Fibroblast of the conjunctiva (primary cell): Measurements from ENCODE around the gene CX3CL1.
"Not testable (repeated sequence)": the region's sequence is repeated elsewhere in the genome, so short reads cannot be mapped to it uniquely, and the experiment has no call there.

Experiments used
- DNase-seq: peaks from one replicate; pipeline ENCODE4 v3.0.0-alpha.2; 2010; ENCODE audit warnings: low read depth

Gene CX3CL1

DNA sequence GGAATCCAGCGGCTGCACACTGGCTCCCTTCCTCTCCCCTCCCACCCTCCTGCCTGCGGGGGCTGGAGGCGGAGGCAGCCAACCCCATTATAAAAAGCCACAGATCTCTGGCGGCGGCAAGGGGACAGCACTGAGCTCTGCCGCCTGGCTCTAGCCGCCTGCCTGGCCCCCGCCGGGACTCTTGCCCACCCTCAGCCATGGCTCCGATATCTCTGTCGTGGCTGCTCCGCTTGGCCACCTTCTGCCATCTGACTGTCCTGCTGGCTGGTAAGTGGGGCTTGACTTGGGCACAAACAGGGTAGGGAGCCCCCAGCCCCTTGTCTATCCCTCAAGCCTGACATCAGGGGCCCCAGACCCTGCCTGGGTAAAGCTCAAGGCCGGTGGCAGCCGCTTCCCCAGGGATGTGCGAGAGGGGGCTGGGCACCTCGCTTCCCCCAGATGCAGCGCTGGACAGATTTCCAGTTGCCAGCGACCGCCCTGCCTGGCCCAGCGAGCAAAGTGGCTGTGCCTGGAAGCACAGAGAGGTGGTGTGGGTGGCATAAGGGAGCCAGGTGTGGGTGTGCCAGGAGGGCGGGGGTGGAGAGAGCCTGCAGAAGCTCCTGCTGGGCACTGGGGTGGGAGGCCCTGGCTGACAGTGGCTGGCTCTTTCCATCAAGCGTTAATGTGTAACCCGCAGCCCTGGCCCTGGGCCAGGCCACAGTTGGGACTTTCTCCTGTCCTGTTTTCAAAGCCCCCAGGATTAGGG lies at the start of gene CX3CL1:
Gene CX3CL1 (plus strand): TSS at position 119 of the 745 bp plus-strand sequence. CDS start 79 bp downstream, at position 198.
- no peak for DNase-seq

GRCh38 chr16:57324749-57325148 lies 47.5 kb upstream of the CX3CL1 start:
- DNase-seq = no peak

GRCh38 chr16:57325458-57325857 lies 46.8 kb upstream of the CX3CL1 start:
- peak; percentile 16 for DNase-seq

- DNase-seq = no peak
Measured at GRCh38 chr16:57329718-57330327, 42.5 kb upstream of the CX3CL1 start.

GRCh38 chr16:57331355-57331754 lies 40.9 kb upstream of the CX3CL1 start:
- DNase-seq = no peak

DNA sequence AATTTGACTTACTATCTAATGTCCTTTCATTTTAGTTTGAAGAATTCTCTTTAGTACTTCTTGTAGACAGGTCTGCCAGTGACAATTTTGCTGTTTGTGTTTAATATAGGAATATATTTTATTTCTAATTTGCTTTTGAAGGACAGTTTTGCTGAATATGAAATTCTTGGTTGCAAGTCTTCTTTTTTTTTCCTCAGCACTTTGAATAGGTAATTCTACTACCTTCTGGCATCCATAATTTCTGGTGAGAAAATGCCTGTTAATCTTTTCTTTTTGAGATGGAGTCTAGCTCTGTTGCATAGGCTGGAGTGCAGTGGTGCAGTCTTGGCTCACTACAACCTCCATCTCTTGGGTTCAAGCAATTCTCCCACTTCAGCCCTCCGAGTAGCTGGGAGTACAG lies 38.9 kb upstream of the CX3CL1 start:
- no peak for DNase-seq

- DNase-seq = no peak
Measured at GRCh38 chr16:57335366-57335765, 36.9 kb upstream of the CX3CL1 start.

- DNase-seq = no peak
Measured at GRCh38 chr16:57341062-57341440, 31.2 kb upstream of the CX3CL1 start.

DNA sequence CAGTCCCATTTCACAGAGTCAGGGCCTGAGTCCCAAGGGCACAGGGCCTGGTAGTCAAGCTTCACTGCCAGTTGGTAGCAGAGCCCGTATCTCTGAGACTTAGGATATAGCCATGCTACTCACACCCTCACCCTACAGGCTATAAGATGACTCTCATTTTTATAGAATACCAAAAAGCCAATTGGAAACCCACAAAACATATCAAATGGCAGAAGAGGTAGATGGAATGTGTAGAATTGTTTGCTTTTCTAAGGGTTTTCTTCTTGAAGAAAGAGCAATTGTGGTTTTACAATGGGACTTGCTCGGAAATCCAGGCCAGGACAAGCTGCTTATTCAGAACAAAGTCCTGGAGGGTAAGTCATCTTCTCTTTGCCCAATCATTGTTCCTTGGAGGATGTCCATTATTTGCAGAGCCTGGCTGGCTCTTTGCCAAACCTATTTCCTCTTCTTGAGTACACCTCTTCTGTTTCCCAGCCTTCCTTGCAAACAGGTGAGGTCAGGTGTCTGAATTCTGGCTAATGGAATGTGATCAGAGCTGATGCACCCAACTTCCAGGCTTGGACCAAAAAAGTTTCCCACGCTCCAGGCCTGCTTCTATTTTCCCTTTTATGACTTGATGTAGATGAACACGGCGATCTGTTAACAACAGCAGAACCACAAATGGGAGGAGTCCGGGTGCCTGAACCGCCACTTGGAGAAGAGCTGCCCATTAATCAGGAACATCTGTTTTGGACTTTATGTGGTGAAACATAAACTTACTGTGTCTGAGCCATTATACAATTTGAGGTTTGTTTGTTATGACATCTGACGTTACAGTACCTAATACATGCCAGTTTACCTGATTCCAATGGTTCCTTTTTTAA lies 30.6 kb upstream of the CX3CL1 start:
- DNase-seq = peak; percentile 81

GRCh38 chr16:57342606-57343005 lies 29.7 kb upstream of the CX3CL1 start:
- not testable (repeated sequence) for DNase-seq

DNA sequence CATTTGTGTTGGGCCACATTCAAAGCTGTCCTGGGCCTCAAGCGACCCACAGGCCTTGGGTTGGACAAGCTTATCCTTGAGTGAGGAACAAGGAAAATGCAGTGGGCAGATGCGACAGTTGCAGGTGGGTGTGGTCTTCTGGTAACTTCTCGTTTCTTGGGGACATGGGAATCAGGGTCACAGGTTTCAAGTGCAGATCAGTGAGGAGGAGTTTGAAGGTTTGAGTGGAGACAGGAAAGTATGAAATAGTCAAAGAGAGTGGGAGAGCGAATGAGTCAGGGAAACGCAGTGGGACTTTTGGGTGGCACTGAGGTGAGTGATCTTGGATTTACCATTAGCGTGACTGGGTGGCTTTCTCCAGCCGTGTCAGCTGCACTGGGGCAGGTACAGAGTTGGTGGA lies 29.1 kb upstream of the CX3CL1 start:
- no peak for DNase-seq

- DNase-seq = not testable (repeated sequence)
Measured at GRCh38 chr16:57344094-57344493, 28.2 kb upstream of the CX3CL1 start.

DNA sequence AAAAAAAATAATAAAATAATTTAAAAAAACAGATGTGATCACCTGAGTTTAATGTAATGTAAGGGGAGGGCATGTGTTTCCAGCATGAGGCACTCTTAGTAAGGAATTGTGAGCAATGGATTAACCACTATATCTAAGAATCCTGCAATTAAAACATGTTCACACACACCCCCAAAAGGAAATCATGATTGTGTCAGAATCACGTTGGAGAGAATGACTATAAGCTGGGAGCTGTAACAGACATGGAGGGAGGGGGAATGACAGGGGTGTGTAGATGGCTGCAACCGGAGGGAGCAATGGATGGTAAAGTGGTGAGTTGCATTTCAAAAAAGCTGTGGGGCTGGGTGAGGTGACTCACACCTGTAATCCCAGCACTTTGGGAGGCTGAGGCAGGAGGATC lies 27.3 kb upstream of the CX3CL1 start:
- no peak for DNase-seq

GRCh38 chr16:57345666-57346204 lies 26.6 kb upstream of the CX3CL1 start:
- DNase-seq = no peak

DNA sequence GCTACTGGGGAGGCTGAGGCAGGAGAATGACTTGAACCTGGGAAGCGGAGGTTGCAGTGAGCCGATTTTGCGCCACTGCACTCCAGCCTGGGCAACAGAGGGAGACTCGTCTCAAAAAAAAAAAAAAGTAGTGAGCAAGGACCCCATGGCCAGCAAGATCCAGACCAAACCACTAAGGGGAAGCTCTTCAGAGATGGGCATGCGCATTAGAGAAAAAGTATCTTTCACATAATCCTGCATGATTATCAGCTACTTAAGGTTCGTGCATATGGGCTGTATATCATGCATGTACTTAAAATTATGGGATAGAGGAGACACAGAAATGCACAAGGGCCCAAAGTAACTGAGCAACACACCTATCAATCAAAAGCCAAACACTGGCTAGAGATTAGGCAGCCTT lies 24.4 kb upstream of the CX3CL1 start:
- no peak for DNase-seq

GRCh38 chr16:57348327-57348726 lies 24.0 kb upstream of the CX3CL1 start:
- DNase-seq = no peak

DNA sequence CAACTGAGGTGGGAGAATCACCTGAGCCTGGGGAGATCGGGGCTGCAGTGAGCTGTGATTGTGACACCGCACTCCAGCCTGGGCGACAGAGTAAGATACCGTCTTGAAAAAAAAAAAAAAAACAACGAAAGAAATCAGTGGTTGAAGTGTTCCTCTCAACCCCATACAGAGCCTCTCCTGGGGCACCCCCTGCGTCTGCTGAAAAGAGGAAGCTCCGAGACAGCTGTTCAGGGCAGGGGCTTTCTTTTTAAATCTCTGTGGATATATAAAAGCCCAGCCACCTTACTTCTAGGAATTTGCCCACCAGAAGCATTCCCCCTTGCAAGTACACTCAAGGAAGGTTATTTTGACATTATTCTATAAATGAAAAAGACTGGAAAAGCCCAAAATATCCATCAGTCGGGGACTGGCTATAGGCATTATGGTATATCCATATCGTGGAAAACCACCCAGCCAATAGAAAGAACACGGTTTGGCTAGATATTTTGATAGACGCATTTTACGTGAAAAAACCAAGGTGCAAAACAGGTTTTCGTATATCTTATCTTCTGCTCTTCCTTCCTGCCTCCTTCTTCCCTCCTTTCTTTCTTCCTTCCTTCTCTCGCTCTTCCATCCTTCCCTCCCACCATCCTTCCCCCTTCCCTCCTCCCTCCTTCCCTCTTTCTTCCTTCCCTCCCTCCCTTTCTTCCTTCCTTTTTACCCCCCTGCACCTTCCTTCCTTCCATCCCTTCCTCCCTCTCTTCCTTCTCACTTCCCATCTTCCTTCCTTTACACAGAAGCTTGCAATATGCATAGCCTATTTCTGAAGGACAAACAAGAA lies 22.9 kb upstream of the CX3CL1 start:
- no peak for DNase-seq

- DNase-seq = no peak
Measured at GRCh38 chr16:57352636-57353047, 19.6 kb upstream of the CX3CL1 start.

- DNase-seq = no peak
Measured at GRCh38 chr16:57354311-57354710, 18.0 kb upstream of the CX3CL1 start.

- DNase-seq = no peak
Measured at GRCh38 chr16:57355898-57356414, 16.3 kb upstream of the CX3CL1 start.

DNA sequence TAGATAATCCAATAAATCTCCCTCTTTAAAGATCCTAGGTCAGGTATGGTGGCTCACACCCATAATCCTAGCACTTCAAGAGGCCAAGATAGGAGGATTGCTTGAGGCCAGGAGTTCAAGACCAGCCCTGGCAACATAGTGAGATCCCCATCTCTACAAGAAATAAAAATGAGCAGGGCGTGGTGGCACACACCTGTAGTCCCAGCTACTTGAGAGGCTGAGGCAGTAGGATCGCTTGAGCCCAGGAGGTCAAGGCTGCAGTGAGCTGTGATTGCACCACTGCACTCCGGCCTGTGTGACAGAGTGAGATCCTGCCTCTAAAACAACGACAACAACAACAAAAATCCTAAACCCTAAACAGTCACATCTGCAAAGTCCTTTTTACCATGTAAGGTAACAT lies 15.7 kb upstream of the CX3CL1 start:
- DNase-seq = no peak
